H9 (cell line): ENCODE data around the gene DIS3L2. TPM values are rescaled to one million over a fixed set of nuclear protein-coding genes. Genes with fewer than 3 reads are reported as not detected.

ENCODE experiments used
- DNase-seq: peaks from one replicate; pipeline ENCODE4 v3.0.0-alpha.2; 2017
- H2AFZ ChIP-seq: one replicate; pipeline ENCODE4 v1.6.1; 2013; ENCODE audit warnings: mild to moderate bottlenecking, low read length, control low read depth, moderate library complexity
- H2AK5ac ChIP-seq: 2 replicates; pipeline ENCODE4 v1.6.1; 2013; ENCODE audit warnings: low read length, control low read depth, mixed read lengths; ENCODE audit not compliant: insufficient read length
- H2BK120ac ChIP-seq: one replicate; pipeline ENCODE4 v1.6.1; 2013; ENCODE audit warnings: low read depth, mild to moderate bottlenecking, low read length, control low read depth, inconsistent platforms; ENCODE audit not compliant: poor library complexity, severe bottlenecking
- H2BK12ac ChIP-seq: 2 replicates; pipeline ENCODE4 v1.6.1; 2013; ENCODE audit warnings: low read length, control low read depth, mixed read lengths, low read depth; ENCODE audit not compliant: insufficient read length
- H2BK15ac ChIP-seq: 2 replicates; pipeline ENCODE4 v1.6.1; 2013; ENCODE audit warnings: low read depth, low read length, control low read depth
- H2BK20ac ChIP-seq: one replicate; pipeline ENCODE4 v1.6.1; 2013; ENCODE audit warnings: low read depth, mild to moderate bottlenecking, low read length, control low read depth, inconsistent platforms; ENCODE audit not compliant: poor library complexity, severe bottlenecking
- H2BK5ac ChIP-seq: 2 replicates; pipeline ENCODE4 v1.6.1; 2013; ENCODE audit warnings: low read length, control low read depth, mixed read lengths; ENCODE audit not compliant: insufficient read length
- H3K14ac ChIP-seq: 2 replicates; pipeline ENCODE4 v1.6.1; 2013; ENCODE audit warnings: low read length, control low read depth; ENCODE audit not compliant: insufficient read depth
- H3K18ac ChIP-seq: 2 replicates; pipeline ENCODE4 v1.6.1; 2013; ENCODE audit warnings: low read depth, mild to moderate bottlenecking, mixed read lengths, low read length, control low read depth; ENCODE audit not compliant: insufficient read length
- H3K23ac ChIP-seq: 2 replicates; pipeline ENCODE4 v1.6.1; 2013; ENCODE audit warnings: low read length, control low read depth, mixed read lengths, low read depth; ENCODE audit not compliant: insufficient read length
- H3K23me2 ChIP-seq: 2 replicates; pipeline ENCODE4 v1.6.1; 2013; ENCODE audit warnings: low read depth, mild to moderate bottlenecking, mixed read lengths, low read length, control low read depth; ENCODE audit not compliant: insufficient read length, poor library complexity, severe bottlenecking
- H3K27ac ChIP-seq: 2 replicates; pipeline ENCODE4 v1.5.1; 2013; ENCODE audit warnings: low read length, control low read depth, mixed read lengths, low read depth; ENCODE audit not compliant: insufficient read length
- H3K27me3 ChIP-seq: 2 replicates; pipeline ENCODE4 v1.6.1; 2013; ENCODE audit warnings: low read length, control low read depth, inconsistent platforms; ENCODE audit not compliant: insufficient read depth
- H3K4ac ChIP-seq: 2 replicates; pipeline ENCODE4 v1.6.1; 2013; ENCODE audit warnings: low read depth, mild to moderate bottlenecking, control low read depth, inconsistent platforms, low read length, moderate library complexity
- H3K4me1 ChIP-seq: 2 replicates; pipeline ENCODE4 v1.6.1; 2013; ENCODE audit warnings: low read length, control low read depth, inconsistent platforms; ENCODE audit not compliant: insufficient read depth
- H3K4me2 ChIP-seq: 2 replicates; pipeline ENCODE4 v1.6.1; 2013; ENCODE audit warnings: low read length, control low read depth, mixed read lengths; ENCODE audit not compliant: insufficient read length, insufficient read depth
- H3K56ac ChIP-seq: 2 replicates; pipeline ENCODE4 v1.6.1; 2013; ENCODE audit warnings: low read depth, mild to moderate bottlenecking, mixed read lengths, low read length, control low read depth; ENCODE audit not compliant: insufficient read length
- H3K79me1 ChIP-seq: 2 replicates; pipeline ENCODE4 v1.6.1; 2013; ENCODE audit warnings: low read depth, mild to moderate bottlenecking, moderate library complexity, low read length, control low read depth, inconsistent platforms; ENCODE audit not compliant: insufficient read depth, poor library complexity, severe bottlenecking
- H3K79me2 ChIP-seq: 2 replicates; pipeline ENCODE4 v1.6.1; 2013; ENCODE audit warnings: low read length, control low read depth, inconsistent platforms; ENCODE audit not compliant: insufficient read depth
- H3K9ac ChIP-seq: 2 replicates; pipeline ENCODE4 v1.6.1; 2013; ENCODE audit warnings: low read length, control low read depth, mixed read lengths; ENCODE audit not compliant: insufficient read length; ENCODE audit errors: extremely low read depth
- H3K9me3 ChIP-seq: one replicate; pipeline ENCODE4 v1.6.1; 2013; ENCODE audit warnings: low read depth, low read length, inconsistent platforms; ENCODE audit not compliant: control insufficient read depth
- H3T11ph ChIP-seq: one replicate; pipeline ENCODE4 v1.6.1; 2013; ENCODE audit warnings: mild to moderate bottlenecking, low read length, control low read depth, inconsistent platforms
- H4K20me1 ChIP-seq: one replicate; pipeline ENCODE4 v1.6.1; 2013; ENCODE audit not compliant: control insufficient read depth, insufficient read length, insufficient read depth
- H4K5ac ChIP-seq: 2 replicates; pipeline ENCODE4 v1.6.1; 2013; ENCODE audit warnings: low read depth, mild to moderate bottlenecking, mixed read lengths, low read length, control low read depth; ENCODE audit not compliant: insufficient read length
- H4K8ac ChIP-seq: replicated peaks from 2 replicates; pipeline ENCODE4 v1.6.1; 2013; ENCODE audit warnings: low read length, control low read depth, mixed read lengths, low read depth; ENCODE audit not compliant: insufficient read length
- H4K91ac ChIP-seq: 2 replicates; pipeline ENCODE4 v1.6.1; 2013; ENCODE audit warnings: low read depth, mild to moderate bottlenecking, moderate library complexity, mixed read lengths, low read length, control low read depth; ENCODE audit not compliant: insufficient read length
- H3K27ac Mint-ChIP-seq, 3 experiments: 2 replicates in 2 of 3; 3 replicates in 1 of 3; pipeline ENCODE4 v1.8.0; 2020 to 2021; ENCODE audit warnings: mixed read lengths in 3 of 3, mild to moderate bottlenecking in 1 of 3, moderate library complexity in 1 of 3
- H3K27me3 Mint-ChIP-seq: 2 replicates; pipeline ENCODE4 v1.8.0; 2021; ENCODE audit warnings: low read depth, mild to moderate bottlenecking, moderate library complexity, mixed read lengths
- H3K36me3 Mint-ChIP-seq, 3 experiments: 2 replicates in 2 of 3; 3 replicates in 1 of 3; pipeline ENCODE4 v1.8.0; 2020 to 2021; ENCODE audit warnings: low read depth in 3 of 3, mixed read lengths in 3 of 3; ENCODE audit not compliant: insufficient read depth in 1 of 3
- H3K4me1 Mint-ChIP-seq, 2 experiments: 2 replicates each; pipeline ENCODE4 v1.8.0; 2020; ENCODE audit warnings: mixed read lengths in 2 of 2
- H3K4me3 Mint-ChIP-seq, 2 experiments: 2 replicates in 1 of 2; 3 replicates in 1 of 2; pipeline ENCODE4 v1.8.0; 2020 to 2021; ENCODE audit warnings: mild to moderate bottlenecking in 2 of 2, mixed read lengths in 2 of 2, moderate library complexity in 1 of 2
- H3K9me3 Mint-ChIP-seq, 2 experiments: 2 replicates in 1 of 2; 3 replicates in 1 of 2; pipeline ENCODE4 v1.8.0; 2020; ENCODE audit warnings: mild to moderate bottlenecking in 2 of 2, mixed read lengths in 2 of 2, moderate library complexity in 1 of 2
- CTCF ChIP-seq: fragments of 200-600 bp; sonication (generic); conservative IDR thresholded peaks from 3 replicates; pipeline ENCODE4 v1.8.0; 2021; ENCODE audit warnings: antibody characterized with exemption, mild to moderate bottlenecking
- WGBS: extraction: QIAGEN DNeasy Blood & Tissue Kit; methylation state at CpG from one replicate; pipeline ENCODE4 v1.1.7; 2013; ENCODE audit warnings: missing lambda C conversion rate, low lambda C conversion rate, mixed read lengths; ENCODE audit not compliant: insufficient read length; ENCODE audit errors: extremely low coverage; 5-methylcytosine and 5-hydroxymethylcytosine counted together
- total RNA-seq: library from RNA; stranded (reverse); gene quantifications from 2 replicates; pipeline ENCODE4 v1.2.1, GENCODE V29; 2021

The DIS3L2 gene
- total RNA-seq, 1 experiment from 2014 or later, result 28.1 TPM

GRCh38 chr2:232103140-232103737, 141.7 kb downstream of the DIS3L2 start:
- Histone ChIP-seq H2AFZ (no peak overlapping the region), H3K18ac (no peak overlapping the region), H2AK5ac (no peak overlapping the region), H2BK5ac (no peak overlapping the region), H3K79me2 (no peaks in the 10 kb centered on the region), H2BK12ac (no peak overlapping the region), H3K4ac (no peak overlapping the region), H3K23me2 (no peaks in the 10 kb centered on the region), H3K9ac (no peak overlapping the region), H4K5ac (no peak overlapping the region), H3K27me3 (no peaks in the 10 kb centered on the region), H4K8ac (no peak overlapping the region), H3K4me1 (no peaks in the 10 kb centered on the region), H3K4me2 (no peak overlapping the region), H4K91ac (no peak overlapping the region), H3T11ph (no peak overlapping the region), H3K23ac (no peak overlapping the region), H2BK120ac (no peak overlapping the region), H3K56ac (no peak overlapping the region), H3K27ac (no peak overlapping the region), H3K14ac (no peak overlapping the region), H3K79me1 (no peaks in the 10 kb centered on the region), H2BK15ac (no peak overlapping the region), H4K20me1 (no peaks in the 10 kb centered on the region), H3K9me3 (no peaks in the 10 kb centered on the region), H2BK20ac (no peak overlapping the region)
- WGBS, result no CpG with 5 or more reads among the region's 2 CpGs
- DNase-seq, result no peak
- no peak for TF ChIP-seq CTCF
- H3K4me1 Mint-ChIP-seq, result peaks cover 0 to 6% of the 10 kb centered on the region in 2 experiments; a peak in 1 of 4 replicates
- no peaks in the 10 kb centered on the region for H3K9me3 Mint-ChIP-seq
- no peak overlapping the region for H3K4me3 Mint-ChIP-seq
- H3K36me3 Mint-ChIP-seq, result no peaks in the 10 kb centered on the region
- no peak overlapping the region for H3K27ac Mint-ChIP-seq
- H3K27me3 Mint-ChIP-seq, result no peaks in the 10 kb centered on the region
